GM18505 (cell line): Measurements from ENCODE around the gene RAD50.
"Not testable (repeated sequence)": the region's sequence is repeated elsewhere in the genome, so short reads cannot be mapped to it uniquely, and the experiment has no call there.

ENCODE experiments used
- ATAC-seq: cut with Tn5 transposase; IDR thresholded peaks from one replicate; pipeline ENCODE4 v1.9.1; 2021; ENCODE audit not compliant: unreplicated experiment
- POLR2A ChIP-seq: IDR thresholded peaks from 4 replicates; pipeline ENCODE4 v1.6.1; 2011; ENCODE audit warnings: borderline replicate concordance; ENCODE audit not compliant: insufficient read depth, insufficient read length; ENCODE audit errors: extremely low read depth

Gene RAD50

GRCh38 chr5:132629230-132629944 is 72.6 kb downstream of the RAD50 start:
- peak; percentile 51 for ATAC-seq
- TF ChIP-seq POLR2A = no peak

- not testable (repeated sequence) for ATAC-seq
Observed at GRCh38 chr5:132633587-132633986, 76.8 kb downstream of the RAD50 start.

GRCh38 chr5:132635873-132636272 is 79.1 kb downstream of the RAD50 start:
- ATAC-seq = peak; percentile 36
- TF ChIP-seq POLR2A = no peak

- ATAC-seq = no peak
- TF ChIP-seq POLR2A = no peak
Observed at GRCh38 chr5:132637241-132637640, 80.5 kb downstream of the RAD50 start.

- ATAC-seq = peak; percentile 65
- peak; percentile 17 for TF ChIP-seq POLR2A
Observed at GRCh38 chr5:132639706-132640130, 82.9 kb downstream of the RAD50 start.

GRCh38 chr5:132640613-132641012 is 83.8 kb downstream of the RAD50 start:
- ATAC-seq = no peak
- TF ChIP-seq POLR2A = no peak

- no peak for ATAC-seq
- no peak for TF ChIP-seq POLR2A
Observed at GRCh38 chr5:132641241-132641723, 84.5 kb downstream of the RAD50 start.

- no peak for ATAC-seq
- no peak for TF ChIP-seq POLR2A
Observed at GRCh38 chr5:132641841-132642240, 85.1 kb downstream of the RAD50 start.

- no peak for ATAC-seq
Observed at GRCh38 chr5:132644177-132644576, 87.4 kb downstream of the RAD50 start.

GRCh38 chr5:132646583-132647266 is 89.9 kb downstream of the RAD50 start:
- no peak for TF ChIP-seq POLR2A
- ATAC-seq = no peak

More at GRCh38 chr5:132644177-132644576, 87.4 kb downstream of the RAD50 start:
- TF ChIP-seq POLR2A = no peak

GRCh38 chr5:132647473-132647872 is 90.7 kb downstream of the RAD50 start:
- TF ChIP-seq POLR2A = no peak
- ATAC-seq = no peak

- TF ChIP-seq POLR2A = no peak
- no peak for ATAC-seq
Observed at GRCh38 chr5:132648355-132648754, 91.6 kb downstream of the RAD50 start.

- TF ChIP-seq POLR2A = no peak
- ATAC-seq = no peak
Observed at GRCh38 chr5:132651838-132652469, 95.2 kb downstream of the RAD50 start.

- no peak for ATAC-seq
- TF ChIP-seq POLR2A = no peak
Observed at GRCh38 chr5:132653716-132654115, 96.9 kb downstream of the RAD50 start.
